NK-92 (cell line): ENCODE results near the gene MAN2A2.
A peak's percentile ranks its signal among the peaks of the same experiment; 100 is the strongest.
"Not testable (repeated sequence)": the region's sequence is repeated elsewhere in the genome, so short reads cannot be mapped to it uniquely, and the experiment has no call there.

Experiments used
- DNase-seq: peaks from one replicate; lab custom pipeline; 2025; ENCODE audit not compliant: unreplicated experiment; lab: John Stamatoyannopoulos, UW

Gene MAN2A2

DNA sequence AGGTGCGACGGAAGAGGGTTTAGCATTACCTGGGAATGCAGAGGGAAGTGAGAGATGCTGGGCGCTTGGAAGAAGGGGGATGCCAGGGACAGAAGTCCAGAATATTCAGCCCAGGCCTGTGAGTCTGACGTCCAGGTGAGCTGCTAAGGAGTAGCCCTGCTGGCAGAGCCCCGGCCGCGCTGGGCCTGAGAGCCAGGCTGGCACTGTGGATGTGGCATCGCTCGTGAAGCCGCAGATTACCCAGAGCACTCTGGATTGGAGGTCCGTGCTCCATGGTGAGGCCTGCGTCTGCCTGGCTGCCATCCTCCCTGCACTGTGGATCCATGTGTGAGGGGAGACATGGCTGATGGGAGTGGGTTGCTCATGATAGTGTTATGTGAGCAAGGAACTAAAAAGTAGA is 14.5 kb downstream of the MAN2A2 start:
- DNase-seq: no peak

DNA sequence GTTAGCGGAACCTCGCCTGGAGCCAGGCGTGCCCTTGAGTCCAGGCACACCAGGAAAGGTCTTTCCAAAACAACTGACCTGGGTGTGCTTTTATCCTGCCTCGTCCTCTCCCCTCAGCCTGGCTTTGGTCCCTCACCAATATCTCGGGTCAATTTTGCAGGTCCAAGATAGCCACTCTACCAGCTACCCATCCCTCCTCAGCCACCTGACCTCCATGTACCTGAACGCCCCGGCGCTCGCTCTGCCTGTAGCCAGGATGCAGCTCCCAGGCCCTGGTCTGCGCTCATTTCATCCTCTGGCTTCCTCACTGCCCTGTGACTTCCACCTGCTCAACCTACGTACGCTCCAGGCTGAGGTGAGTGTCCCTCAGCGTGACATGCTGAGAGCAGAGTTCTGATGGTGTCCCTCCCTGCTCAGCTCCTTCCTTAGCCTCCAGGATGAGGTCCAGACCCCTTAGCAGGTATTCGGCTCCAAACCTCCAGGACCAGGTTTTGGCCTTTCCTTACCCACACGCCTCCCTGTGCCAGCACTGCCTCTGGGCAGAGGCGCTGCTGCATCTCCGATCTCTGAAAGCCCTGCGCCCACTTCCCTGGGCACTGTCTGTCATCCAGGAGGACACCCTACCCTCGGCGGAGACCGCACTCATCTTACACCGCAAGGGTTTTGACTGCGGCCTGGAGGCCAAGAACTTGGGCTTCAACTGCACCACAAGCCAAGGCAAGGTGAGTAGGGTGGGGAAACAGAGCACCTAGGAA is 15.1 kb downstream of the MAN2A2 start:
- no peak for DNase-seq

DNA sequence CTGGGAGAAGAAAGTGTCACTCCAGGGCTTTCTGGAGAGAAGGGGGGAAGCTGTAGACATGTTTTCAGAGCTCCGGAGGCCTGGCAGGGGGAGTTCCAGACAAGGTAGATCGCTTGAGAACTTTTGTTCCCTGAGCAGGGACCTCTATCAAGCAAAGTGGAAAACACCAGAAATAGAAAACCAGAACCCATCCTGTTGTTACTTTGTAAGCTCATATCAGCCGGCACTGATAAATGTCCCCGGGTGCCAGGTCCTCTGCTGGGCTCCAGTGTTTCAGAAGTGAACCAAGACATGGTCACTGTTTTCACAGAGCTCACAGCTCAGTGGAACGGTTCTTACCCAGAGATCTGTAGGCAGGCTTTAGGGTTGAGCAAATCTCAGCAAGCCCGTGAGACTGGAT is 15.7 kb downstream of the MAN2A2 start:
- DNase-seq: no peak

DNA sequence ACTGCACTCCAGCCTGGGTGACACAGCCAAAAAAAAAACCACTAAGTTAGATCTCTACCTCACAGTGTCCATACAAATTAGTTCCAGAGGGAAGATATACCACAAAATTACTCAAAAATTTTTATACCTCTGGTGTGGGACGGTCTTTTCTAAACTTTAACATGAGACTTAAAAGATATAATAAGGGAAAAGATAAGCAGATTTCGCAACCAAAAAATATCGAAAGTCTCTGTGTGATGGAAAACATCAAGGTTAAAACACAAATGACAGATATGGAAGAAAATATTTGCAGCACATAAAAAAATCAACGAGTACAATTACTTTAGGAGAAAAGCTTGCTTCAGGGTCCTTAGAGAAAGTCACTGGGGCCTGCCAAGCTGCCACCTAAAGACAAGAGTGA is 18.8 kb downstream of the MAN2A2 start:
- no peak for DNase-seq

DNA sequence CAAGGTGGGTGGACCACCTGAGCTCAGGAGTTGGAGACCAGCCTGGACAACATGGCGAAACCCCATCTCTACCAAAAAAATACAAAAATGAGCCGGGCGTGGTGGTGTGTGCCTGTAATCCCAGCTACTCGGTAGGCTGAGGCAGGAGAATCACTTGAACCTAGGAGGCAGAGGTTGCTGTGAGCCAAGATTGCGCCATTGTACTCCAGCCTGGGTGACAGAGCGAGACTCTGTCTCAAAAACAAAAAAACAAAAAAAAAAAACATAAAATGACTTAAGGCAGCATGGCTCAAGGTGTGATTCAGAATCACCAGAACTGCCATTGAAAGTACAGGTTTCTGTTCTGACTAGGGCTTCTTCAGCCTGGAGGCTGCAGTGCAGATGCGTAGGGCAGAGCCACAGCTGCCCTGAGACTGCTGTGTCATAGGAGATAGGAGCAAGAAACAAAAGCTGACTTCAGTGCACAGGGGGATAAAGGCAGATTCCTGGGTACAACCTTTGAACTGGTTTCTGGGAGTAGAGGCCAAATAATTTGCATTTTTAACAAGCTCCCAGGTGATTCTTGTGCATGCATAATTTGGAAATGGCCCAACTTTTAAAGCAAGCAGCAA is 19.7 kb downstream of the MAN2A2 start:
- DNase-seq: not testable (repeated sequence)

DNA sequence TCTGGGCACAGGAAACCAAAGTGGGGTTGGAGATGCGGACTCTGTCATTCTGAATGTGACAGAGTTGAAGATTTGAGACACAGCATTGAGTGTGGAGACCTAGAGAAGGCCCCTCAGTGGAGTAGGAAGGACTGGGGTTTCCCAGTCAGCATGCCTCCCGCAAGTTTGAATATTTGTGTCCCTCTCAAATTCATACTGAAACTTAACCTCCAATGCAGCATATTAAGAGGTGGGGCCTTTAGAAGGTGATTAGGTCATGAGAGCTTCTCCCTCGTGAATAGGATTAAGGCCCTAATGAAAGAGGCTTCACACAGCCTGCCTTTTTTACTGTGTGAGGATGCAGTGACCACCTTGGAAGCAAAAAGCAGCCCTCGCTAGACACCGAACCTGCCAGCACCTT is 21.3 kb downstream of the MAN2A2 start:
- DNase-seq: no peak

DNA sequence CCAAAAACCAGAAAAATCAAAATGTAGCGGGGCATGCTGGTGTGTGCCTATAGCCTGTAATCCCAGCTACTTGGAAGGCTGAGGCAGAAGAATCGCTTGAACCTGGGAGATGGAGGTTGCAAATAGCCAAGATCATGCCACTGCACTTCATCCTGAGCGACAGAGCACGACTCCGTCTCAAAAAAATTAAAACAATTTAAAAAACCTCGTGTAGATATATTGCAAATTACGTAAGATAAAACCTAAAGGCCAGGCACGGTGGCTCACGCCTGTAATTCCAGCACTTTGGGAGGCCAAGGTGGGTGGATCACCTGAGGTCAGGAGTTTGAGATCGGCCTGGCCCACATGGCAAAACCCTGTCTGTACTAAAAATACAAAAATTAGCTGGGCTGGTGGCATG is 23.7 kb downstream of the MAN2A2 start:
- DNase-seq: not testable (repeated sequence)

DNA sequence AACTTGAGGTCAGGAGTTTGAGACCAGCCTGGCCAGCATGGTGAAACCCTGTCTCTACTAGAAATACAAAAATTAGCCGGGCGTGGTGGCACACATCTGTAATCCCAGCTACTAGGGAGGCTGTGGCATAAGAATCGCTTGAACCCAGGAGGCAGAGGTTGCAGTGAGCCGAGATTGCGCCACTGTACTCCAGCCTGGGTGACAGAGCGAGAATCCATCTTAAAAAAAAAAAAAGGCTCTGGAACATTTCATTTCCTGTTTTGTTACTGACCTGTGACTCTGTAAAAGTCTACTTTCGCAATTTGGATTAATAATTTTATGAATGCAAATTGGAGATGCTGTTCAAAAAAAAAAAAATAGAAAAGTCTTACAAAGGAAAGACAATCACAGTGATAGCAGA is 25.0 kb downstream of the MAN2A2 start:
- DNase-seq: not testable (repeated sequence)

DNA sequence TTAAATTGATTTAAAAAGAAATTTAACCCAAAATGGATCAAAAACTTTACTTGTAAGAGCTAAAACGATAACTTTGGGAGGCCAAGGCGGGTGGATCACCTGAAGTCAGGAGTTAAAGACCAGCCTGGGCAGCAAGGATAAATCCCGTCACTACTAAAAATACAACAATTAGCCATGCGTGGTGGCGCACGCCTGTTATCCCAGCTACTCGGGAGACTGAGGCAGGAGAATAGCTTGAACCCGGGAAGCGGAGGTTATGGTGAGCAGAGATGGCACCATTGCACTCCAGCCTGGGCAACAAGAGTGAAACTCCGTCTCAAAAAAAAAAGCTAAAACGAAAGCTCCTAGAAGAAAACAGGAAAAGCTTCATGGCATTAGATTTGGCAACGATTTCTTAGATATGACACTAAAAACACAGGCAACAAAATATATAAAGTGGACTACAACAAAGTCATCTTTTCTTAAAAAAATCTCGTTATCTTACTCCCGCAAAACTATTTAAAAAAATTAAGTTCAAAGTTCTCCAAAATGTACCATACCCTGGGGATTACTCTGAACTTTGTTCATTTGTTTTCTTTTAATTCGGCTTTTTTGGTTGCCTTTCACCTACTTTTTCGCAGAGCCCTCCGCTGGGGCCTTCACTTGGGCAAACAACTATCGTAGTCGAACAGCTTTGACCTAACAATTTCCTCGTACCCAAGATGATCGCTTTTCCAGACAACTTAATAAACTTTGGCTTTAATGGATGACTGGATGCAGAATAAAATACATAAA is 26.3 kb downstream of the MAN2A2 start:
- no peak for DNase-seq

DNA sequence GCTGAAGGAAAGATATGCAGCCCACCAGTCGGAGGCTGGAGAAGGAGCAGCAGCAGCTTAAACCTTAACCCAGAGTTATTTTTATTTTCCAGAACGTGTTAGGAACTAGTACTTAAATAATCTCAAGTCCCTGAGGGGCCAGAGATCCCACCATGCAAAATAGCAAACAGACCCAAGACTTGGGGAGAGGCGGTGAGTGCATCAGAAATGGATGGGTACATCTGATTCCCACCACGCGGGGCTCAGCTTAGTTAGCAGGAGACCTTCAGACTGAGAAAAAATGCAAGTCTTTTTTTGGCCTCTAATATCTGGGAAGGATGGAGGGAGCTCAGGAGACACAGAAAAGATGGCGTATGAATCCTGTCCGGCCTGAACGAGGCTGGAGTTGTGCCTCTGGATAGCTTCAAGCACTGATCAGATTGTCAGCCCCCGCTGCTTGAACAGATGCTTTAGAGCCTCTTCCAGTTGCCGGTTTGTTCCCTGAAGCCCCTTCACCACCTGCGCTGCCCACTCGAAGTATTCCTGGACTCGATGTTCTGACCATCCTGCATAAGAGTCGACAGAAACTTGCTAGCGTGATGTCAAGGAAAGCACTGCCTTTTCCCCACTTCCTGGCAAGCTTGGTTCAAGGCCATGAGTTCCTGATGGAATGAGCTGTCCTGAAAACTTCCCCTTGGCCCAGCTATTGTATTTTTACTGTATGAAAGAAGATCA is 27.9 kb downstream of the MAN2A2 start:
- no peak for DNase-seq

DNA sequence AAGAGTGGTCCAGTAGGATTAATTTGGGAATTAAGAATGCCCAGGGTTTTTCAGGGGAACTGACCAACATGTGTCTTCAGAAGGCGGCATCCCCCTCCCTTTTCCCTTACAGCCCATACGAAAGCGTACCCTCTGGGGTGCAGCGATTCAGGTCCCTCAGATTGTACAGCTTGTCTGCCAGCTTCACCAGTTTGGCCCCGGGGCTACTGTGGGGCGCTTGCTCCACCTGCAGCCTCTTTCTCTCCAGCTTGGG is 28.4 kb downstream of the MAN2A2 start:
- DNase-seq: no peak

DNA sequence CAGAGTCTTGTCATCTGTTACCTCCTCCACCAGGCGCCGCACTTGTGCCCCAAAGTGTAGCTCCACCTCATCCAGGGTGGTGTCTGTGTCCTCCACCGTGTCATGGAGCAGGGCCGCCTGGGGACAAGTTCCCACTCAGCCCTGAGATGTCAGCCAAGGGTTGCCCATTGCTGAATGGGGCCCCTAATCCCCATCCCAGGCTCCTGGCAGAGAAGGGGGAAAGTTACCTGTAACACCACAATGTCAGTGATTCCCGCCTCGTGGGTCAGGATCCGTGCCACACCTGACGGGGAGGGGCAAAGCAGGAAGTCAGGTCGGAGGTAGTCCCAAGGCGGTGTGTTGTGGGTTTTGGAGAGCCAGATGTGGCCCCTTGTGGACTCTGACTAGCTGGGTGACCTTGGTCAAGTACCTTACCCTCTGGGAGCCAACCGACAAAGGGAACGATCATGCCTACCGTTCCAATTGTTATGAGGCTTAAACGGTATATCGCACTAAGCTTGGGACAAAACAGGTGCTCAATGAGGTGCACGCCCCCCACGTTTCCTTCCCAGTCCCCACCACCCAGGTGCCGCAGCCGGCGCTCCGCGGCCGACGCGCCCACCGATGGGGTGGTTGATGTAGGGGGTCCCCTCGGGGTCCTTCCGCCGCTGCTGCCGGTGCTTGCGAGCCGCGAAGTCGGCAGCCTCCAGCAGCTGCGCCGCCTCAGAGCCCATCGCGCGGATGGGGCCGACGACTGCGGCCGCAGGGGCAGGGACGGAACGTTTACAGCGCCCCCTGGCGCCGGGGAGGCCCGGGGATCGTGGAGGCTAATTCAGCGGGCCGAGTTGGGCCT is 28.9 kb downstream of the MAN2A2 start, which contains the start of gene HDDC3:
Gene HDDC3 (minus strand): TSS at position 722 of the 832 bp plus-strand sequence. CDS start 9 bp downstream, at position 713.
- DNase-seq: no peak

DNA sequence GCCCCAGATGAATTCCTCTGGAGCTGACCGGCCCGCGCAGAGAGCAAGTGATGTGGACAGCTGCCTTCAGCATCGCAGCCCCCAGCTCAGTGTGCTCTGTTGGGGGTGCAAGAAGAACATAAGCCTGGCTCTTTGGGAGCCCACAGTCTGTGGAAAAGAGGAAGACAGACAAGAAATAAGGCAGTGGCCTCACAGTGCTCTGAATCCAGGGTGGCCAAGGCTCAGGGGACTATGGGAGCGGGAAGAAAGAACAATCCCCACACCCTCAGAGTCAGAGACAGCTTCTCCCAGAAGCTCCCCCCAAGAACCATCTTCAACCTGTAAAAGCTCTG is 29.5 kb downstream of the MAN2A2 start:
- DNase-seq: no peak

DNA sequence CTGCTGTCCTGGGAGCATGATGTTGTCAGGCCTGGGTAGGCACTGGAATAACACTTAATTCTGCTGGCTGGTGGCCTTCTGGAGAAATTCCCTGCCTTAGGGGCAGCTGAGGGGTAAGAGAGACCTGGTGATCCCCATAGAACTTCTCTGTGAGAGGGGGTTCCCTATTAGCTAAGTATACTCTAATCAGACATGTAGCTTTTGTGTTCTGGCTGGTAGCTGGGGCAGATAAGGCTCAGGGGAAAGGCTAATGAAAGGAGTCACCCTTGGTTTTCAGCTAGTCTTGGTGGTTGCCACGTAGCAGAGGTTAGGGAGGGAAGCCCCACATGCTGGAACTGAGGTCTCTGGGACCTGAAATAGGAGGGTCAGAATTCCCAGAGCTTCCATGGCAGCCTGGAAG is 30.2 kb downstream of the MAN2A2 start:
- DNase-seq: no peak

DNA sequence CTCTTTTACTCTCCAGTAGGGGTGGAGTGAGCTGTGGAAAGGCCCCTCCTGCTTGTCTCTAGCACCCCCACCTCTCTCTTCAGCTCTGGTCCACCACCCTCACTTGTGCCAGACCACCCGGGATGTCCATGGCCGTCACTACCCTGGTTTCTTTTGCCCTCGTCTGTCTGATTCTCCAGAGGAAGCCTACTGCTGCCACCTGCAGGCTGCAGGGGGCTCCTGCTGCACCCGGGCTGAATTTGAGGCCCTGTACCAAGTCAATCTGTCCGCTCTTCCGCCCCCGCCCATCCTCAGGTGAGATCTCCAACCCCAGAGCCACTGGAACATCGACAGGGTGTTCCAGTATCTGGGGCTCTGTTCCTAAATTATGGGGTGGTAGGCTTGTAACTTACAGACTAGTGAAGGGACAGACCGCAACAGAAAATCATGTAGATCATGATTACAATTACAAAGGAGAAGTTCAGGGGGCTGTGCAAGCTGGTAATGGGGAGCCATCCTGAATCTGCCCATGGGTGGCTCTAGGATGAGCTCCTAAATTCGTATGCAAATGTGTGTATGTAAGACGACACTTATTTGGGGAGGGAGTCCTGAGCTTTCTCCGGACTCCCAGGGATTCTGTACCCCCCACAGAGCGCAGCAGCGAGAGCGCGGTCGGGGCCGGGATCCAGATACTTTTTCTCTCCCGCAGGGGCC is 31.3 kb downstream of the MAN2A2 start:
- DNase-seq: peak; percentile 43

DNA sequence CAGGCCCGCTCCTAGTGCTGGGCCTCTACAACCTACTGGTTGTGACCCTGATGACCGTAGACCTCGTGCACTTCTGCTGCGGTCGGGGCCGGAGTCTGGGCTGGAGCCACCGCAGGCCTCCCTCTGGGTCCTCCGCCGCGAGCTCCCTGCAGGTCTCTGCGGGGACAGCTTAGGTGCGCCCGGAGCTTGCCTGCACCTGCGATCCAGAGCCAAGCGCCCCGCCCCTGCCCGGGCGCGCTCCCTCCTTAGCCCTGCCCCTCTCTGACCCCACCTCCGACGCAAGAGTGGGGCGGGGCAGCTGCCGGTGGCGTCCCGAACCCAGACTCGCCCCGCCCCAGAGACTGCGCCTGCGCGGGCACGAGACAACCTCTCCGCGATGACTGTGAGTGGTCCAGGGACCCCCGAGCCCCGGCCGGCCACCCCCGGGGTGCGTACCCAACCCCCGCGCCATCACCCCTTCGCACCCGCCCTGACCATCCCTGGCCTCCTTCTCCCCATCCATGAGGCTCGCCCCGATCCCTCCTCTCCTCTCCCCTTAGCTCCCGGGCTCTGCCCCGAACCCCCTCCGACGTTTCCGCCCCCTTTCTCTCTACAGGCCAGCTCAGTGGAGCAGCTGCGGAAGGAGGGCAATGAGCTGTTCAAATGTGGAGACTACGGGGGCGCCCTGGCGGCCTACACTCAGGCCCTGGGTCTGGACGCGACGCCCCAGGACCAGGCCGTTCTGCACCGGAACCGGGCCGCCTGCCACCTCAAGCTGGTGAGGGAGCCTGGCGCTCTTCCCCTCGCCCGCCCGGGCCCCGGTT is 32.0 kb downstream of the MAN2A2 start, which contains the start of gene UNC45A:
Gene UNC45A (plus strand): TSS at position 337 of the 803 bp plus-strand sequence. CDS start 40 bp downstream, at position 377.
- DNase-seq: peak; percentile 66

DNA sequence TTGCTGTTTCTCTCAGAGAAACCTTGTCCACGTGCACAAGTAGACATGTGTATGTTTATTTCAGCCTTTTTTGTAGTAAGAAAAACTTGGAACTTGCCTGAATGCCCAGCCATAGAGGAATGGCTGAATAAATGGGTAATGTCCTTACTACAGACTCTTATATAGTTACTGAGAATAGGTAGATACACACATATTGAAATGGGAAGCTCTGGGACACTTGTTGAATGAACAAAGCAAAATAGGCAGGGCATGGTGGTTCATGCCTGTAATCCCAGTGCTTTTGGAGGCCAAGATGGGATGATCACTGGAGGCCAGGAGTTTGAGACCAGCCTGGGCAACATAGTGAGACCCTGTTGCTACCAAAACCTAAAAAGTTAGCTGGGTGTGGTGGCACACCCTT is 33.7 kb downstream of the MAN2A2 start:
- no peak for DNase-seq

DNA sequence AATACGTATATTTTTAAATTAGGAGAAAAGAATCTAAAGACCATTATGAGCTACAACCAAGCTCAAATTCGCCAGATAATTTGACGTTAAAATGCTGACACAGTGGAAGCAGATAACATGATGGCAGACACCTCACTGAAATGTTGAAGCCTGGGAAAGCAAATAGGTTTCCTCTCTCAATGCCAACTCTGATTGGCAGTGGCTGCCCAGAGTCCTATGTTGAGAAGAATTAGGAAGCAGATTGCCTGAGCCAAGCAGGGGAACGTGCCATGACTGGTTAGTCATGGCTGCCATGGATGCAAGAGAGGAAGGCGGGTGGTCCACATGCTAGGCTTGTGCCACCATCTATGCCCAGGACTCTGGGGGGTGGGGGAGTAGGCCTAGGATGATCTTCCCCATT is 35.2 kb downstream of the MAN2A2 start:
- no peak for DNase-seq

DNA sequence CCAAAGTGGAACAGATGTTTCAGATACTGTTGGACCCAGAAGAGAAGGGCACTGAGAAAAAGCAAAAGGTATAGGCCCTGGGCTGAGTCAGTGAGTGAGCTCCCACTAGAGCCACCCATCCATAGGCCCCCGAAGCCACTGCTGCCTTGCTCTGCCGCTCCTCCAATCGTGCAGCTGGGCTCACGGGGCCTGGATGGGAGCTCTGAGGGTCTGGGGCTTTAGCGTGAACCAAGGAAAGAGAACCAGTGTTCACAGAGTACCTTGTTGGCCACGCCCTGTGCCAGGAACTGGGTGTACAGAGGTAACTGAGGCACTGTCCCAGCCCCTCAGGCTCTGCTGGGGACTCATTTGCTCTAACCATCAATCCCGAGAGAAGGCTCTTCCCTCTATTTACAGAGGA is 36.7 kb downstream of the MAN2A2 start:
- DNase-seq: no peak
